HepG2 (cell line): Measurements from ENCODE around the gene UBAC2. TPM values are rescaled to one million over a fixed set of nuclear protein-coding genes. Genes with fewer than 3 reads are reported as not detected.

Experiments
- ATAC-seq: fragments of 200-7000 bp; cut with Tn5 transposase; 3 replicates; pipeline ENCODE4 v1.9.1; 2020; ENCODE audit warnings: mild to moderate bottlenecking, moderate library complexity
- BruUV-seq: library from RNA; stranded (reverse); fragments of 400-500 nt; replicated peaks from 2 replicates; lab custom pipeline; 2021; lab: Mats Ljungman, UMichigan
- CTCF ChIA-PET: fragments of 300-600 bp; formaldehyde crosslinking; extraction: SDS; loops from one replicate; lab custom pipeline; 2021; ENCODE audit warnings: low total read pairs, inconsistent platforms, low intra/inter-chr PET ratio; lab: Yijun Ruan, JAX
- POLR2A ChIA-PET: fragments of 350-600 bp; sonication (Branson Sonifier 250); formaldehyde crosslinking; loops from one replicate; lab custom pipeline; 2020; ENCODE audit warnings: antibody characterized with exemption, inconsistent platforms; lab: Yijun Ruan, JAX
- DNase-seq: peaks from one replicate; pipeline ENCODE4 v3.0.0-alpha.2; 2015; ENCODE audit warnings: low spot score
- FAIRE-seq: peaks from 3 replicates; lab custom pipeline; 2011; peaks lifted over from hg19 to GRCh38; lab: Jason Lieb, UNC
- H2AFZ ChIP-seq: one replicate; pipeline ENCODE4 v1.6.1; 2011; ENCODE audit warnings: low read length, inconsistent platforms
- H3K27ac ChIP-seq: fragments of 300-600 bp; 3 replicates; pipeline ENCODE4 v1.8.0; 2011; ENCODE audit warnings: mixed run types, mild to moderate bottlenecking, mixed read lengths, low read length, inconsistent platforms; ENCODE audit not compliant: insufficient read depth; ENCODE audit errors: extremely low read length
- H3K27me3 ChIP-seq, 2 experiments: fragments of 200-600 bp in 1 of 2; 2 replicates in 1 of 2; 3 replicates in 1 of 2; pipeline versions ENCODE4 v1.6.0 to v1.8.0; 2011; ENCODE audit warnings: low read length in 2 of 2, mild to moderate bottlenecking in 2 of 2, moderate library complexity in 2 of 2, inconsistent platforms in 1 of 2; ENCODE audit not compliant: insufficient read depth in 2 of 2, control insufficient read depth in 1 of 2
- H3K36me3 ChIP-seq, 2 experiments: fragments of 200-600 bp in 1 of 2; replicated peaks in 1 of 2; 2 replicates in 1 of 2; 3 replicates in 1 of 2; pipeline versions ENCODE4 v1.5.1 to v1.8.0; 2011; ENCODE audit warnings: low read length in 2 of 2, inconsistent platforms in 1 of 2; ENCODE audit not compliant: insufficient read depth in 2 of 2, control insufficient read depth in 1 of 2
- H3K4me1 ChIP-seq: 2 replicates; pipeline ENCODE4 v1.5.1; 2012; ENCODE audit warnings: low read length, inconsistent platforms; ENCODE audit not compliant: insufficient read depth
- H3K4me2 ChIP-seq: 2 replicates; pipeline ENCODE4 v1.6.0; 2011; ENCODE audit warnings: low read depth, low read length, inconsistent platforms
- H3K4me3 ChIP-seq, 3 experiments: fragments of 200-600 bp in 1 of 3; sonication (generic), shearing (Covaris generic) in 1 of 3; replicated peaks in 1 of 3; 2 replicates each; pipeline ENCODE4 v1.5.1; 2011 to 2016; ENCODE audit warnings: low read length in 3 of 3, inconsistent platforms in 2 of 3, low read depth in 2 of 3, mild to moderate bottlenecking in 2 of 3, control low read depth in 1 of 3, mixed read lengths in 1 of 3; ENCODE audit not compliant: insufficient read depth in 1 of 3
- H3K79me2 ChIP-seq: one replicate; pipeline ENCODE4 v1.6.1; 2011; ENCODE audit warnings: low read length, inconsistent platforms; ENCODE audit not compliant: insufficient read depth
- H3K9ac ChIP-seq: 2 replicates; pipeline ENCODE4 v1.6.0; 2011; ENCODE audit warnings: mild to moderate bottlenecking, low read depth, low read length, inconsistent platforms; ENCODE audit not compliant: insufficient read depth
- H3K9me3 ChIP-seq: 2 replicates; pipeline ENCODE4 v1.5.1; 2012; ENCODE audit warnings: mild to moderate bottlenecking, low read length
- H4K20me1 ChIP-seq: 2 replicates; pipeline ENCODE4 v1.6.0; 2011; ENCODE audit warnings: inconsistent platforms, mild to moderate bottlenecking, low read length, moderate library complexity; ENCODE audit not compliant: insufficient read depth
- CBFB ChIP-seq: sonication (generic); formaldehyde crosslinking; IDR thresholded peaks from 2 replicates; pipeline ENCODE4 v1.4.0; 2020; ENCODE audit warnings: missing genetic modification reagents
- CEBPG ChIP-seq: IDR thresholded peaks from 2 replicates; pipeline ENCODE4 v1.6.1; 2016
- RNF2 ChIP-seq: fragments of 450-650 bp; conservative IDR thresholded peaks from 2 replicates; pipeline ENCODE4 v1.6.1; 2016; ENCODE audit warnings: low read depth
- TEAD2 ChIP-seq: sonication (generic); formaldehyde crosslinking; IDR thresholded peaks from 2 replicates; pipeline ENCODE4 v1.9.0; 2021; ENCODE audit warnings: missing genetic modification reagents
- THYN1 ChIP-seq: sonication (generic); formaldehyde crosslinking; IDR thresholded peaks from 2 replicates; pipeline ENCODE4 v1.8.1; 2023; ENCODE audit warnings: low read depth, mild to moderate bottlenecking, moderate library complexity, missing genetic modification reagents, borderline replicate concordance
- ZNF775 ChIP-seq: sonication (generic); formaldehyde crosslinking; IDR thresholded peaks from 2 replicates; pipeline ENCODE4 v1.4.0; 2020; ENCODE audit warnings: missing genetic modification reagents, mild to moderate bottlenecking, moderate library complexity, borderline replicate concordance
- WGBS: methylation state at CpG from one replicate; pipeline ENCODE4 v1.1.6; 2017; ENCODE audit warnings: low lambda C conversion rate; 5-methylcytosine and 5-hydroxymethylcytosine counted together
- in situ Hi-C: cut with HindIII; loops from 2 replicates; pipeline ENCODE4 v1.10.0; 2017; ENCODE audit warnings: low pct_unique_long_range_greater_than_20kb; ENCODE audit not compliant: extremely low pct_ligation_motif_present
- intact Hi-C: fragments of 100-400 bp; cut with micrococcal nuclease; formaldehyde crosslinking; loops from one replicate; pipeline ENCODE4 v1.10.0; 2022; ENCODE audit not compliant: unreplicated experiment
- polyA plus RNA-seq, 8 experiments: library from polyadenylated mRNA; depleted of rRNA in 3 of 8; stranded (reverse) in 7 of 8; unstranded in 1 of 8; fragments of >200 nt; fragmentation: Illumina TruSeq in 4 of 8; extraction: Trizol in 4 of 8; gene quantifications; 2 replicates each; pipeline versions ENCODE4 v1.2.1 to v1.2.3, GENCODE V29; 2011 to 2016; ENCODE audit warnings: low read depth in 4 of 8, missing spikeins in 1 of 8, mixed read lengths in 1 of 8; ENCODE audit not compliant: insufficient read depth in 1 of 8
- total RNA-seq, 5 experiments: library from RNA; depleted of rRNA; stranded (reverse); fragments of >200 nt; fragmentation: Illumina TruSeq; extraction: Trizol; gene quantifications; 2 replicates each; pipeline ENCODE4 v1.2.3, GENCODE V29; 2016; ENCODE audit warnings: low read depth in 1 of 5
- TF ChIP-seq, protein P1 (sequence below): sonication (generic); formaldehyde crosslinking; conservative IDR thresholded peaks from 2 replicates; pipeline ENCODE4 v1.4.0; 2020; ENCODE audit warnings: mild to moderate bottlenecking, missing genetic modification reagents, moderate library complexity

Gene UBAC2
- total and polyA plus RNA-seq, 2 of the 13 experiments (the other 11 are each of a cell fraction or from before 2014, with no cell fraction given) = 61.3 to 80.8 TPM

- ChIA-PET CTCF (no interaction called here), POLR2A (no interaction called here)
- BruUV-seq = no TSS peak
- 73% methylated on average over 1 of the region's 1 CpG for WGBS
- no peak overlapping the region for H3K4me3 ChIP-seq
- no peaks in the 10 kb centered on the region for H3K4me1 ChIP-seq
- no peak overlapping the region for H3K27ac ChIP-seq
- H2AFZ ChIP-seq = no peak overlapping the region
- FAIRE-seq = no peak
- H3K4me2 ChIP-seq = no peak overlapping the region
- DNase-seq = no peak
- no peaks in the 10 kb centered on the region for H3K79me2 ChIP-seq
- H3K9ac ChIP-seq = no peak overlapping the region
- peaks cover 0 to 15% of the 10 kb centered on the region in 2 experiments; a peak in 3 of 5 replicates for H3K36me3 ChIP-seq
- no peaks in the 10 kb centered on the region for H3K27me3 ChIP-seq
- TF ChIP-seq, protein P1, sequence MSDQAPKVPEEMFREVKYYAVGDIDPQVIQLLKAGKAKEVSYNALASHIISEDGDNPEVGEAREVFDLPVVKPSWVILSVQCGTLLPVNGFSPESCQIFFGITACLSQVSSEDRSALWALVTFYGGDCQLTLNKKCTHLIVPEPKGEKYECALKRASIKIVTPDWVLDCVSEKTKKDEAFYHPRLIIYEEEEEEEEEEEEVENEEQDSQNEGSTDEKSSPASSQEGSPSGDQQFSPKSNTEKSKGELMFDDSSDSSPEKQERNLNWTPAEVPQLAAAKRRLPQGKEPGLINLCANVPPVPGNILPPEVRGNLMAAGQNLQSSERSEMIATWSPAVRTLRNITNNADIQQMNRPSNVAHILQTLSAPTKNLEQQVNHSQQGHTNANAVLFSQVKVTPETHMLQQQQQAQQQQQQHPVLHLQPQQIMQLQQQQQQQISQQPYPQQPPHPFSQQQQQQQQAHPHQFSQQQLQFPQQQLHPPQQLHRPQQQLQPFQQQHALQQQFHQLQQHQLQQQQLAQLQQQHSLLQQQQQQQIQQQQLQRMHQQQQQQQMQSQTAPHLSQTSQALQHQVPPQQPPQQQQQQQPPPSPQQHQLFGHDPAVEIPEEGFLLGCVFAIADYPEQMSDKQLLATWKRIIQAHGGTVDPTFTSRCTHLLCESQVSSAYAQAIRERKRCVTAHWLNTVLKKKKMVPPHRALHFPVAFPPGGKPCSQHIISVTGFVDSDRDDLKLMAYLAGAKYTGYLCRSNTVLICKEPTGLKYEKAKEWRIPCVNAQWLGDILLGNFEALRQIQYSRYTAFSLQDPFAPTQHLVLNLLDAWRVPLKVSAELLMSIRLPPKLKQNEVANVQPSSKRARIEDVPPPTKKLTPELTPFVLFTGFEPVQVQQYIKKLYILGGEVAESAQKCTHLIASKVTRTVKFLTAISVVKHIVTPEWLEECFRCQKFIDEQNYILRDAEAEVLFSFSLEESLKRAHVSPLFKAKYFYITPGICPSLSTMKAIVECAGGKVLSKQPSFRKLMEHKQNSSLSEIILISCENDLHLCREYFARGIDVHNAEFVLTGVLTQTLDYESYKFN = no peak
- TF ChIP-seq RNF2 = no peak
- TF ChIP-seq, all 625 proteins: peak for 0
- no peaks in the 10 kb centered on the region for H3K9me3 ChIP-seq
- in situ Hi-C loops (no loop called here), intact Hi-C loops (no loop called here)
- no peak for ATAC-seq
- no peaks in the 10 kb centered on the region for H4K20me1 ChIP-seq
These were observed 113.3 kb downstream of the UBAC2 start for GRCh38 chr13:99313941-99314340.

DNA sequence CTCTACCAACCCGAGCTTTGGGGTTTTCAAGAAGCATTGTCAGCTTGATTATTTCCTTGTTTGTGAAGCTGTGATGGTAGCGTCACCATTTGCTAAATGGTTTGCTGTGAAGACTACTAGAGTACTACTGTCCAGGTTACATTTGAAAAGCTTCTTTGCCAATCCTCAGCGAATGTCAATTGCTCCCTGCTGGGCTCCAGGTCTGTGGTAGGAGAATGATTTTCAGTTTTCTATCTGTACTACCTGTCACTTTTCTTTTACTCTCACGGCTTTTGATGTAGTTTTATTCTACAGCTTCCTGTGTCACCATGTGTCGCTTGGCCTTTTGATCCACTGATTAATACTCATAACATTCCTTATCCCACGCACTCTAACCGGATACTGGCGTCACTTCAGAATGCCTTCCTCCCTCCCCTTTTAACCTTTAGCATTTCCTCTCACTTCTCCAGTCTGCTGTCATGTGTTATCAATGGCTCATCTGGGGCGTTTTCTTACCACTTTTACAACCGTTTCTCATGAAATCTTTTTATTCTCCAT, 114.1 kb downstream of the UBAC2 start:
- peaks cover 0 to 21% of the 10 kb centered on the region in 2 experiments; a peak in 4 of 5 replicates for H3K36me3 ChIP-seq
- H3K4me1 ChIP-seq = no peaks in the 10 kb centered on the region
- no peak overlapping the region for H3K27ac ChIP-seq
- TF ChIP-seq TEAD2 (CRISPR knock-in tag) (no peak), CBFB (CRISPR knock-in tag) (no peak), ZNF775 (CRISPR knock-in tag) (no peak), CEBPG (no peak), THYN1 (CRISPR knock-in tag) (no peak)
- ATAC-seq (no peak), DNase-seq (no peak), FAIRE-seq (no peak)
- BruUV-seq = no TSS peak
- intact Hi-C loops (no loop called here), in situ Hi-C loops (no loop called here)
- H3K4me2 ChIP-seq = no peak overlapping the region
- H3K79me2 ChIP-seq = no peaks in the 10 kb centered on the region
- H3K4me3 ChIP-seq = no peak overlapping the region
- WGBS = 98% methylated on average over 10 of the region's 10 CpGs
- no peaks in the 10 kb centered on the region for H3K27me3 ChIP-seq
- CTCF ChIA-PET = no interaction called here
- no peak overlapping the region for H3K9ac ChIP-seq
- POLR2A ChIA-PET = no interaction called here
- no peak overlapping the region for H2AFZ ChIP-seq
- H4K20me1 ChIP-seq = no peaks in the 10 kb centered on the region
- H3K9me3 ChIP-seq = no peaks in the 10 kb centered on the region
